ACC112 (cell line): ENCODE measurements around the gene HSPB7.
A peak's percentile ranks its signal among the peaks of the same experiment; 100 is the strongest.
"Not testable (repeated sequence)": the region's sequence is repeated elsewhere in the genome, so short reads cannot be mapped to it uniquely, and the experiment has no call there.

Source experiments
- H2AFZ ChIP-seq: fragments of 200-600 bp; sonication (generic); one replicate; pipeline ENCODE4 v1.6.0; 2017; ENCODE audit warnings: antibody characterized with exemption, low read length; ENCODE audit not compliant: unreplicated experiment
- H3K27ac ChIP-seq: fragments of 200-600 bp; sonication (generic); 2 replicates; pipeline ENCODE4 v1.5.1; 2014; ENCODE audit warnings: low read depth, mild to moderate bottlenecking, antibody characterized with exemption, low read length, moderate library complexity
- H3K27me3 ChIP-seq: fragments of 200-600 bp; sonication (generic); 2 replicates; pipeline ENCODE4 v1.6.1; 2014; ENCODE audit warnings: mild to moderate bottlenecking, antibody characterized with exemption, low read length, moderate library complexity, mixed read lengths; ENCODE audit not compliant: insufficient read depth
- H3K36me3 ChIP-seq: fragments of 200-600 bp; sonication (generic); 2 replicates; pipeline ENCODE4 v1.6.1; 2016; ENCODE audit warnings: mild to moderate bottlenecking, antibody characterized with exemption, low read length, moderate library complexity, mixed read lengths; ENCODE audit not compliant: insufficient read depth
- H3K4me1 ChIP-seq: fragments of 200-600 bp; sonication (generic); one replicate; pipeline ENCODE4 v1.6.1; 2016; ENCODE audit warnings: low read length, mixed read lengths; ENCODE audit not compliant: insufficient read depth, unreplicated experiment, control insufficient read depth
- H3K4me3 ChIP-seq: fragments of 200-600 bp; sonication (generic); 2 replicates; pipeline ENCODE4 v1.5.1; 2014; ENCODE audit warnings: mild to moderate bottlenecking, low read depth, low read length
- H3K79me2 ChIP-seq: fragments of 200-600 bp; sonication (generic); one replicate; pipeline ENCODE4 v1.6.0; 2016; ENCODE audit warnings: low read length; ENCODE audit not compliant: control insufficient read depth, unreplicated experiment, insufficient read depth

The HSPB7 gene

GRCh38 chr1:16048573-16049189 is 30.8 kb upstream of the HSPB7 start:
- peak overlapping the region; percentile 74 for H3K4me3 ChIP-seq
- H3K4me1 ChIP-seq: peaks cover 4% of the 10 kb centered on the region
- no peaks in the 10 kb centered on the region for H3K27me3 ChIP-seq
- H3K27ac ChIP-seq: no peak overlapping the region
- peak overlapping the region; percentile 75 for H2AFZ ChIP-seq
- H3K79me2 ChIP-seq: no peaks in the 10 kb centered on the region
- H3K36me3 ChIP-seq: no peaks in the 10 kb centered on the region

- Histone ChIP-seq H3K27me3 (no peaks in the 10 kb centered on the region), H2AFZ (no peak overlapping the region), H3K79me2 (no peaks in the 10 kb centered on the region), H3K36me3 (no peaks in the 10 kb centered on the region), H3K4me3 (no peak overlapping the region), H3K27ac (no peak overlapping the region), H3K4me1 (peaks cover 4% of the 10 kb centered on the region)
Observed at GRCh38 chr1:16047791-16048475, 30.1 kb upstream of the HSPB7 start.

DNA sequence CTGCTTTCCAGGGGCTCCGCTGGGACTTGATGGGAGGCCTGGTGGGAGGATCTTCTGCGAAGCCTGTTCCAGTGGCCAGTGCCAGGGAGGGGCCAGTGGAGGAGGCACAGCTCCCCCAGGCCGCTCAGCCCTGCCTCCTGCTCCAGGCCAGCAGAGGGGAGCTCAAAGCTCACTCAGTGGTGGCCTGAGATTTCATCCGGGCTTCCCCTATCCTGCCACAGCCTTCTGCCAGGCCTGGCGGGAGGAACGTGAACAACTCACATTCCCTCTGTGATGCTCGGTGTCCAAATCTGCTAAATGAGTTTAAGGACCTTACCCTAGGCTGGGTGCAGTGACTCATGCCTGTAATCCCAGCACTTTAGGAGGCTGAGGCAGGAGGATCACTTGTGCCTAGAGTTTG is 29.0 kb upstream of the HSPB7 start:
- H3K27me3 ChIP-seq: no peaks in the 10 kb centered on the region

DNA sequence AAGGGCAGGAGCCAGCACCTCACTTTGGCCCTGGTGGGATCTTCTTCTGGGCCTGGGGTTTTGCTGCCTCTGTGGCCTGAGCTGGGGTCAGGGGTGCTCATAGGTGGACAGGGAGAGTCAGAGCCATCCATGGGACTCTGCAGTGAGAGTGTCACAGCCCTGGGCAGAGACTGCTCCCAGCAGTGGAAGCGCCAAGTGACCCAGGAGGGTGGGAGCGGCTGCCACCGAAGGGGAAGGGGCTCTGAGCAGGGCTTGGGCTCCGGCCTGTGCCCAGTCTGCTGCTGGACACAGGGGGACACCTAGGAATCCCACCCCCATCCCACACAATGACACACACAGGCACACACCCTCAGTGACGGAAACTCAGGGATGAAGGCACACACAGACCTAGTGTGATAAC is 26.1 kb upstream of the HSPB7 start:
- H3K4me1 ChIP-seq: peaks cover 2% of the 10 kb centered on the region
- H3K36me3 ChIP-seq: no peaks in the 10 kb centered on the region
- H3K4me3 ChIP-seq: no peak overlapping the region
- H3K27me3 ChIP-seq: no peaks in the 10 kb centered on the region
- no peak overlapping the region for H3K27ac ChIP-seq
- H3K79me2 ChIP-seq: no peaks in the 10 kb centered on the region
- no peak overlapping the region for H2AFZ ChIP-seq

More for the DNA sequence above, 29.0 kb upstream of the HSPB7 start:
- Histone ChIP-seq H3K36me3 (no peaks in the 10 kb centered on the region), H3K4me3 (no peak overlapping the region), H3K27ac (no peak overlapping the region), H3K4me1 (peaks cover 4% of the 10 kb centered on the region), H2AFZ (no peak overlapping the region), H3K79me2 (no peaks in the 10 kb centered on the region)

DNA sequence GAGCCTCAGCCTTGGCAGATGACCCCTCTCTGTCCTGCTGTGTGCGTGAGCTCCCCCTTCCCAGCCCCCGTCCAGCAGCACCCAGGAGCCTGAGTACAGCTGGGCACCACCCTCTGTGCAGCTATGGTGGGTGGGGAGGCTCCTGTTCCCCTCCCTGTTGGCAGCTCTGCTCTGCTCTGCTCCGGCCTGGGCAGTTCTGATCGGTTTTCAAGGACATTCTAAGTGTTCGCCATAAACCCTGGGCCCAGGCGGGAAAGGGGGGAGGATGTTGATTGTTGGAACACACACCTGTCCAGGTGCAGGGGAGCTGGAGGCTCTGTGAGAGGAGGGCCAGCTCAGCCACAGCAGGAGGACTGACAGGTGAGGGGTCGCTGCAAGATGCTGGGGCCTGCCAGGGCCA is 25.7 kb upstream of the HSPB7 start, which contains the start of gene CLCNKB:
CLCNKB (plus strand) TSS at position 262 of the 400 bp plus-strand sequence. CDS start 711 bp downstream, outside the sequence.
- Histone ChIP-seq H3K27me3 (no peaks in the 10 kb centered on the region), H3K4me1 (no peaks in the 10 kb centered on the region), H2AFZ (no peak within 1 kb of the TSS), H3K4me3 (no peak within 1 kb of the TSS), H3K79me2 (no peaks in the 10 kb centered on the region), H3K27ac (no peak within 1 kb of the TSS), H3K36me3 (no peaks in the 10 kb centered on the region)

- not testable (repeated sequence) for H3K27me3 ChIP-seq, H2AFZ ChIP-seq, H3K36me3 ChIP-seq, H3K79me2 ChIP-seq, H3K27ac ChIP-seq, H3K4me1 ChIP-seq, H3K4me3 ChIP-seq
Observed at GRCh38 chr1:16042654-16043053, 24.8 kb upstream of the HSPB7 start.

GRCh38 chr1:16042096-16042495 is 24.3 kb upstream of the HSPB7 start:
- H3K36me3 ChIP-seq: no peaks in the 10 kb centered on the region
- H2AFZ ChIP-seq: no peak overlapping the region
- H3K27me3 ChIP-seq: no peaks in the 10 kb centered on the region
- H3K4me1 ChIP-seq: no peaks in the 10 kb centered on the region
- H3K79me2 ChIP-seq: no peaks in the 10 kb centered on the region
- H3K4me3 ChIP-seq: no peak overlapping the region
- no peak overlapping the region for H3K27ac ChIP-seq

GRCh38 chr1:16041200-16041599 is 23.4 kb upstream of the HSPB7 start:
- no peaks in the 10 kb centered on the region for H3K36me3 ChIP-seq
- H3K4me1 ChIP-seq: no peaks in the 10 kb centered on the region
- no peak overlapping the region for H3K4me3 ChIP-seq
- no peaks in the 10 kb centered on the region for H3K27me3 ChIP-seq
- no peak overlapping the region for H2AFZ ChIP-seq
- no peak overlapping the region for H3K27ac ChIP-seq
- H3K79me2 ChIP-seq: no peaks in the 10 kb centered on the region

GRCh38 chr1:16039871-16040270 is 22.0 kb upstream of the HSPB7 start:
- not testable (repeated sequence) for H3K79me2 ChIP-seq, H3K36me3 ChIP-seq

GRCh38 chr1:16038620-16038912 is 20.7 kb upstream of the HSPB7 start:
- Histone ChIP-seq H3K27ac (no peak overlapping the region), H3K4me3 (no peak overlapping the region), H3K4me1 (no peaks in the 10 kb centered on the region), H3K79me2 (no peaks in the 10 kb centered on the region), H3K27me3 (no peaks in the 10 kb centered on the region), H3K36me3 (no peaks in the 10 kb centered on the region), H2AFZ (no peak overlapping the region)

More at GRCh38 chr1:16039871-16040270, 22.0 kb upstream of the HSPB7 start:
- not testable (repeated sequence) for H3K27ac ChIP-seq, H3K27me3 ChIP-seq, H3K4me1 ChIP-seq, H3K4me3 ChIP-seq, H2AFZ ChIP-seq

DNA sequence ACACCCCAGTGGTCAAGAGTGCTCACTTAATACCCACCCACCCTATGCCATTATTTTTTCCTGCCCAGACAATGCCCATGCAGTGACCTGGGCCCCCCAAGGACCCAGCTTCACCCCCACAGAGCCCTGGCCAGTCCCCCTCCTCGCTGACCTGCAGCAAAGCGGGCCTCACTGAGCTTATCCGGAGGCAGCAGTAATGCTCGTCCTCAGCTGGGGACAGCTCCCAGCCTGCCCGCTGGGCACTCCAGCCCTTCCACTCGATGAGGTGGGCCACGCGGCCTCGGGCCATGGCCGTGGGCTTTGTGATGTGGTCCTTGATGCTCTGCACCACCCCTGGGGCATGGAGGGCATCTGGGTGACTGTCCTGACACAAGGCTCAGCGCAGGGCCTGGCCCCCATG is 18.6 kb upstream of the HSPB7 start:
- not testable (repeated sequence) for H3K27me3 ChIP-seq, H3K27ac ChIP-seq, H3K36me3 ChIP-seq

More for the DNA sequence above, 18.6 kb upstream of the HSPB7 start:
- not testable (repeated sequence) for H3K4me1 ChIP-seq, H3K79me2 ChIP-seq, H2AFZ ChIP-seq, H3K4me3 ChIP-seq
